WTC11 (cell line): ENCODE data around the gene SLC24A4. TPM values are rescaled to one million over a fixed set of nuclear protein-coding genes. Genes with fewer than 3 reads are reported as not detected.

Source experiments
- ATAC-seq: fragments of 200-7000 bp; cut with Tn5 transposase; 2 replicates; pipeline ENCODE4 v1.10.0; 2021; ENCODE audit warnings: mild to moderate bottlenecking, moderate library complexity
- CTCF ChIA-PET: fragments of 300-600 bp; sonication (Branson Sonifier 250); formaldehyde crosslinking; loops from one replicate; lab custom pipeline; 2021; ENCODE audit warnings: antibody characterized with exemption; lab: Charles Lee
- POLR2A ChIA-PET: fragments of 350-600 bp; sonication (Branson Sonifier 250); formaldehyde crosslinking; loops from one replicate; lab custom pipeline; 2021; ENCODE audit warnings: antibody characterized with exemption; lab: Charles Lee
- DNase-seq: peaks from one replicate; pipeline ENCODE4 v3.0.0; 2021; ENCODE audit warnings: low spot score
- H3K27ac Mint-ChIP-seq: 2 replicates; pipeline ENCODE4 v1.8.0; 2021; ENCODE audit warnings: mixed read lengths
- H3K27me3 Mint-ChIP-seq: 2 replicates; pipeline ENCODE4 v1.8.0; 2021; ENCODE audit warnings: low read depth, mild to moderate bottlenecking, moderate library complexity, mixed read lengths
- H3K36me3 Mint-ChIP-seq: 2 replicates; pipeline ENCODE4 v1.8.0; 2021; ENCODE audit warnings: mixed read lengths
- H3K4me1 Mint-ChIP-seq: 2 replicates; pipeline ENCODE4 v1.8.0; 2022; ENCODE audit warnings: mixed read lengths
- H3K4me3 Mint-ChIP-seq: 2 replicates; pipeline ENCODE4 v1.8.0; 2021; ENCODE audit warnings: mild to moderate bottlenecking, moderate library complexity, mixed read lengths
- H3K9me3 Mint-ChIP-seq: 2 replicates; pipeline ENCODE4 v1.8.0; 2021; ENCODE audit warnings: mixed read lengths
- CREM ChIP-seq: sonication (generic); formaldehyde crosslinking; IDR thresholded peaks from 2 replicates; pipeline ENCODE4 v1.8.1; 2022; ENCODE audit warnings: mild to moderate bottlenecking, missing genetic modification reagents, moderate library complexity
- E2F1 ChIP-seq: sonication (generic); formaldehyde crosslinking; IDR thresholded peaks from 2 replicates; pipeline ENCODE4 v1.8.0; 2022; ENCODE audit warnings: mild to moderate bottlenecking, missing genetic modification reagents
- ELF4 ChIP-seq: sonication (generic); formaldehyde crosslinking; IDR thresholded peaks from 2 replicates; pipeline ENCODE4 v1.8.1; 2022; ENCODE audit warnings: low read depth, mild to moderate bottlenecking, moderate library complexity, missing genetic modification reagents
- ETV6 ChIP-seq: sonication (generic); formaldehyde crosslinking; IDR thresholded peaks from 2 replicates; pipeline ENCODE4 v1.8.1; 2022; ENCODE audit warnings: mild to moderate bottlenecking, missing genetic modification reagents
- FOXK1 ChIP-seq: sonication (generic); formaldehyde crosslinking; IDR thresholded peaks from 2 replicates; pipeline ENCODE4 v1.8.0; 2022; ENCODE audit warnings: mild to moderate bottlenecking, moderate library complexity, missing genetic modification reagents
- FOXP1 ChIP-seq: sonication (generic); formaldehyde crosslinking; IDR thresholded peaks from 2 replicates; pipeline ENCODE4 v1.8.0; 2022; ENCODE audit warnings: missing genetic modification reagents, mild to moderate bottlenecking, moderate library complexity, borderline replicate concordance
- FOXP4 ChIP-seq: sonication (generic); formaldehyde crosslinking; IDR thresholded peaks from 2 replicates; pipeline ENCODE4 v1.8.0; 2022; ENCODE audit warnings: mild to moderate bottlenecking, missing genetic modification reagents
- GRHL2 ChIP-seq: fragments of 250-450 bp; sonication (Bioruptor Pico); IDR thresholded peaks from 2 replicates; pipeline ENCODE4 v1.8.0; 2022; ENCODE audit warnings: mild to moderate bottlenecking, moderate library complexity; ENCODE audit not compliant: insufficient replicate concordance, severe bottlenecking
- HMGA2 ChIP-seq: fragments of 250-450 bp; sonication (Bioruptor Pico); IDR thresholded peaks from 2 replicates; pipeline ENCODE4 v1.4.0; 2021; ENCODE audit warnings: mild to moderate bottlenecking, moderate library complexity
- IRF2 ChIP-seq: sonication (generic); formaldehyde crosslinking; IDR thresholded peaks from 2 replicates; pipeline ENCODE4 v1.8.0; 2022; ENCODE audit warnings: low read depth, missing genetic modification reagents, borderline replicate concordance
- MYBL2 ChIP-seq: sonication (generic); formaldehyde crosslinking; IDR thresholded peaks from 2 replicates; pipeline ENCODE4 v1.8.1; 2023; ENCODE audit warnings: mild to moderate bottlenecking, moderate library complexity, missing genetic modification reagents
- PREB ChIP-seq: sonication (generic); formaldehyde crosslinking; IDR thresholded peaks from 2 replicates; pipeline ENCODE4 v1.8.1; 2022; ENCODE audit warnings: mild to moderate bottlenecking, missing genetic modification reagents, moderate library complexity, borderline replicate concordance
- RELA ChIP-seq: sonication (generic); formaldehyde crosslinking; IDR thresholded peaks from 2 replicates; pipeline ENCODE4 v1.8.1; 2022; ENCODE audit warnings: missing genetic modification reagents, mild to moderate bottlenecking, borderline replicate concordance
- SMAD4 ChIP-seq: sonication (generic); formaldehyde crosslinking; IDR thresholded peaks from 2 replicates; pipeline ENCODE4 v1.8.0; 2022; ENCODE audit warnings: mild to moderate bottlenecking, missing genetic modification reagents
- TCF7 ChIP-seq: sonication (generic); formaldehyde crosslinking; IDR thresholded peaks from 2 replicates; pipeline ENCODE4 v1.8.0; 2022; ENCODE audit warnings: mild to moderate bottlenecking, low read depth, missing genetic modification reagents, moderate library complexity
- TP53 ChIP-seq: sonication (generic); formaldehyde crosslinking; IDR thresholded peaks from 2 replicates; pipeline ENCODE4 v1.8.1; 2023; ENCODE audit warnings: mild to moderate bottlenecking, missing genetic modification reagents
- USF2 ChIP-seq: sonication (generic); formaldehyde crosslinking; IDR thresholded peaks from 2 replicates; pipeline ENCODE4 v1.8.1; 2023; ENCODE audit warnings: mild to moderate bottlenecking, missing genetic modification reagents, moderate library complexity
- ZBTB43 ChIP-seq: sonication (generic); formaldehyde crosslinking; IDR thresholded peaks from 2 replicates; pipeline ENCODE4 v1.8.1; 2023; ENCODE audit warnings: mild to moderate bottlenecking, missing genetic modification reagents
- ZNF219 ChIP-seq: sonication (generic); formaldehyde crosslinking; IDR thresholded peaks from 2 replicates; pipeline ENCODE4 v1.8.0; 2023; ENCODE audit warnings: missing genetic modification reagents, mild to moderate bottlenecking, borderline replicate concordance
- ZNF416 ChIP-seq: fragments of 250-450 bp; sonication (Bioruptor Pico); IDR thresholded peaks from 2 replicates; pipeline ENCODE4 v1.9.0; 2021; ENCODE audit warnings: mild to moderate bottlenecking, inconsistent platforms
- ZNF425 ChIP-seq: fragments of 250-450 bp; sonication (Bioruptor Pico); conservative IDR thresholded peaks from 2 replicates; pipeline ENCODE4 v1.9.0; 2021; ENCODE audit warnings: mild to moderate bottlenecking
- total RNA-seq: library from RNA; stranded (reverse); gene quantifications from 3 replicates; pipeline ENCODE4 v1.2.3, GENCODE V29; 2021

The SLC24A4 gene
- total RNA-seq, 1 experiment from 2014 or later: 0.90 TPM

GRCh38 chr14:92517761-92518160 lies 194.8 kb downstream of the SLC24A4 start (continued):
- TF ChIP-seq GRHL2: no peak

- Mint-ChIP-seq H3K9me3 (no peaks in the 10 kb centered on the region), H3K27me3 (peaks cover 23% of the 10 kb centered on the region), H3K4me1 (peaks cover 4% of the 10 kb centered on the region; the same call in 1 of the 2 replicates), H3K4me3 (no peak overlapping the region), H3K36me3 (no peaks in the 10 kb centered on the region), H3K27ac (no peak overlapping the region)
- TF ChIP-seq TCF7 (CRISPR knock-in tag): no peak
- TF ChIP-seq USF2: no peak
- TF ChIP-seq FOXK1: no peak
- no peak for TF ChIP-seq RELA (CRISPR knock-in tag)
- TF ChIP-seq ZBTB43 (CRISPR knock-in tag): no peak
- TF ChIP-seq CREM (CRISPR knock-in tag): no peak
- TF ChIP-seq HMGA2 (CRISPR knock-in tag): no peak
- no peak for TF ChIP-seq ELF4 (CRISPR knock-in tag)
- TF ChIP-seq ETV6 (CRISPR knock-in tag): no peak
- no peak for TF ChIP-seq FOXP4
- TF ChIP-seq ZNF219: no peak
- no peak for TF ChIP-seq TP53 (CRISPR knock-in tag)
- no peak for TF ChIP-seq SMAD4
- no peak for TF ChIP-seq FOXP1 (CRISPR knock-in tag)
- no peak for TF ChIP-seq IRF2
- ATAC-seq: no peak
- CTCF ChIA-PET: no interaction called here
- POLR2A ChIA-PET: no interaction called here
- no peak for DNase-seq
Measured at GRCh38 chr14:92519246-92520101, 196.5 kb downstream of the SLC24A4 start.

- Mint-ChIP-seq H3K9me3 (no peaks in the 10 kb centered on the region), H3K27ac (no peak overlapping the region), H3K4me3 (no peak overlapping the region), H3K36me3 (no peaks in the 10 kb centered on the region), H3K27me3 (peaks cover 14% of the 10 kb centered on the region), H3K4me1 (peaks cover 4% of the 10 kb centered on the region; the same call in 1 of the 2 replicates)
- no peak for TF ChIP-seq MYBL2 (CRISPR knock-in tag)
- TF ChIP-seq PREB (CRISPR knock-in tag): no peak
- no peak for TF ChIP-seq ZNF425 (CRISPR knock-in tag)
- TF ChIP-seq E2F1: no peak
- no peak for TF ChIP-seq FOXK1
- no peak for TF ChIP-seq ZNF416 (CRISPR knock-in tag)
- no peak for ATAC-seq
- POLR2A ChIA-PET: no interaction called here
- DNase-seq: no peak
- CTCF ChIA-PET: no interaction called here
Measured at GRCh38 chr14:92520102-92521057, 197.4 kb downstream of the SLC24A4 start.
